ENCODE measurements around the gene ST3GAL3.
A peak's percentile ranks its signal among the peaks of the same experiment; 100 is the strongest.

ST3GAL3 gene

GRCh38 chr1:43786201-43786958, 79.0 kb downstream of the ST3GAL3 start:
- DNase-seq (ENCODE audit: low read depth): peak; percentile 59
- no peak overlapping the region for H3K4me3 ChIP-seq (ENCODE audit: low read length)
- TF ChIP-seq, protein P1, sequence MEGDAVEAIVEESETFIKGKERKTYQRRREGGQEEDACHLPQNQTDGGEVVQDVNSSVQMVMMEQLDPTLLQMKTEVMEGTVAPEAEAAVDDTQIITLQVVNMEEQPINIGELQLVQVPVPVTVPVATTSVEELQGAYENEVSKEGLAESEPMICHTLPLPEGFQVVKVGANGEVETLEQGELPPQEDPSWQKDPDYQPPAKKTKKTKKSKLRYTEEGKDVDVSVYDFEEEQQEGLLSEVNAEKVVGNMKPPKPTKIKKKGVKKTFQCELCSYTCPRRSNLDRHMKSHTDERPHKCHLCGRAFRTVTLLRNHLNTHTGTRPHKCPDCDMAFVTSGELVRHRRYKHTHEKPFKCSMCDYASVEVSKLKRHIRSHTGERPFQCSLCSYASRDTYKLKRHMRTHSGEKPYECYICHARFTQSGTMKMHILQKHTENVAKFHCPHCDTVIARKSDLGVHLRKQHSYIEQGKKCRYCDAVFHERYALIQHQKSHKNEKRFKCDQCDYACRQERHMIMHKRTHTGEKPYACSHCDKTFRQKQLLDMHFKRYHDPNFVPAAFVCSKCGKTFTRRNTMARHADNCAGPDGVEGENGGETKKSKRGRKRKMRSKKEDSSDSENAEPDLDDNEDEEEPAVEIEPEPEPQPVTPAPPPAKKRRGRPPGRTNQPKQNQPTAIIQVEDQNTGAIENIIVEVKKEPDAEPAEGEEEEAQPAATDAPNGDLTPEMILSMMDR (conservative IDR thresholded peaks at IDR 0.05; ENCODE audit: low read length): no peak

GRCh38 chr1:43786960-43787359, 79.6 kb downstream of the ST3GAL3 start:
- no peak overlapping the region for H3K4me3 ChIP-seq (ENCODE audit: low read length)
- peak; percentile 92 for DNase-seq (ENCODE audit: low read depth)
- TF ChIP-seq, protein P1 (conservative IDR thresholded peaks at IDR 0.05; ENCODE audit: low read length): no peak

DNA sequence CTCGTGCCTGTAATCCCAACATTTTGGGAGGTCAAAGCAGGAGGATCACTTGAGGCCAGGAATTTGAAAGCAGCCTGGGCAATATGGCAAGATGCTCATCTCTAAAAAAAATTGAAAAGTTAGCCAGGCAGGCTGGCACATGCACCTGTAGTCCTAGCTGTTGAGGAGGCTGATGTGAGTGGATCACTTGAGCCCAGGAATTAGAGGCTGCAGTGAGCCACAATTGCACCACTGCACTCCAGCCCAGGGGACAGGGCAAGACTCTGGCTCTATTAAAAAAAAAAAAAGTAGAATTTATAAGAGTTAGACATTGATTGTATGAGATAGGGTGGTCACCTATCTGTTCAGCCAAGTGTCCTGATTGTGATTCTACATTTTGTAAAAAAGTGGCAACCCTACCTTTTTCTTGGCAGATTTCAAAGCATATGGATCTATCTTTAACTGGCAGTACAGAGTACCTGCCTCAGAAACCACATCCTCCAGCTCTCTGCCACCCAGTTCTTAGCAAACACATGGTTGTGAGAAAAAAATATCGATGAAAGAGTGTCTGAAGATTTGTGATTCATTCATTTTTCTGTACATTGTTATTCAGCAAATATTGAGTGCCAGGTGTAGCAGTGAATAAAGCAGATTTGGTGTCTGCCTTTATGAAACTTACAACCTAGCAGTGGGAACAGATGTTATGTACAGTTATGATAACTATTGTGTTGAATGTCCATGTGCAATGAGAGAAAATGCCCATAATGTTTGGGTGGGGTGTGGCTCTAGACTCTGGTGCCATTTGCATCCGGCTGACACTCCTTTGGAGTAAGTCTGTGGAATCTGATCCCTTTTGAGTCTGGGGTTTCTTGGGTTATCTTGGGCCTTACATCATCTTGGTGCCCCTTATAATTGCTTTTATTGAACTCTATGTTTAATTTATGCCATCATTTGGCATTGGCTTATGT, 82.5 kb downstream of the ST3GAL3 start:
- TF ChIP-seq, protein P1 (conservative IDR thresholded peaks at IDR 0.05; ENCODE audit: low read length): no peak
- DNase-seq (ENCODE audit: low read depth): no peak
- no peak overlapping the region for H3K4me3 ChIP-seq (ENCODE audit: low read length)

DNA sequence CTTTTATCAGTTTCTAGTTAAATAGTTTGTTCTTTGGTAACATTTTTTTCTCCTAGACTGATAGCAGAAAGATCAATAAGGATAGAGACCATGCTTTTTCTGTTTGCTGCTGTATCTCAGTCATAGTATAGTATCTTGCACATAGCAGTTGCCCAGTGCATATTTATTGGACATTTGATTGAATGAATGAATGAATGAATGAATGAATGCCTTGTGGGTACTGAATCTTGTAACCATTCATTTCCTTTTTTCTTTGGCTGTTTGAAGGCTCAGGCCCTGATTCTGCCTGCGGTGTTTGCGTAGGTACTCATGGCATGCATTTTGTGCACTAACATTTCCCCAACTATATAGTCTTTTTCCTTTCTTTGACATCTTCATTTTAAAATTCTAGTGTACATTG, 83.9 kb downstream of the ST3GAL3 start:
- TF ChIP-seq, protein P1 (conservative IDR thresholded peaks at IDR 0.05; ENCODE audit: low read length): no peak
- H3K4me3 ChIP-seq (ENCODE audit: low read length): no peak overlapping the region
- no peak for DNase-seq (ENCODE audit: low read depth)

GRCh38 chr1:43796111-43796581, 88.8 kb downstream of the ST3GAL3 start:
- DNase-seq (ENCODE audit: low read depth): peak; percentile 78
- TF ChIP-seq, protein P1 (conservative IDR thresholded peaks at IDR 0.05; ENCODE audit: low read length): no peak
- peak overlapping the region; percentile 13; the same call in 1 of the 2 replicates for H3K4me3 ChIP-seq (ENCODE audit: low read length)

- H3K4me3 ChIP-seq (ENCODE audit: low read length): no peak overlapping the region
- TF ChIP-seq, protein P1 (conservative IDR thresholded peaks at IDR 0.05; ENCODE audit: low read length): no peak
- DNase-seq (ENCODE audit: low read depth): no peak
Measured at GRCh38 chr1:43797891-43798290, 90.6 kb downstream of the ST3GAL3 start.

Data from AG10803 (cell line).